LNCaP clone FGC (cell line): ENCODE measurements around the gene RFX1.
"Not testable (repeated sequence)": the region's sequence is repeated elsewhere in the genome, so short reads cannot be mapped to it uniquely, and the experiment has no call there.

ENCODE experiments used
- DNase-seq: peaks from one replicate; pipeline ENCODE4 v3.0.0-alpha.2; 2011; ENCODE audit warnings: low read depth
- H3K4me3 ChIP-seq: 2 replicates; pipeline ENCODE4 v1.5.1; 2011; ENCODE audit warnings: mild to moderate bottlenecking, low read depth, low read length, control low read depth
- CTCF ChIP-seq: IDR thresholded peaks from 2 replicates; pipeline ENCODE4 v1.5.1; 2012; ENCODE audit warnings: mild to moderate bottlenecking; ENCODE audit not compliant: control insufficient read depth, insufficient read depth; ENCODE audit errors: extremely low read depth

Gene RFX1

GRCh38 chr19:13976446-13976845, 29.7 kb downstream of the RFX1 start:
- no peak for DNase-seq
- H3K4me3 ChIP-seq, result no peak overlapping the region
- TF ChIP-seq CTCF, result no peak

GRCh38 chr19:13975870-13976269, 30.2 kb downstream of the RFX1 start:
- TF ChIP-seq CTCF, result no peak
- H3K4me3 ChIP-seq, result no peak overlapping the region
- DNase-seq, result no peak

DNA sequence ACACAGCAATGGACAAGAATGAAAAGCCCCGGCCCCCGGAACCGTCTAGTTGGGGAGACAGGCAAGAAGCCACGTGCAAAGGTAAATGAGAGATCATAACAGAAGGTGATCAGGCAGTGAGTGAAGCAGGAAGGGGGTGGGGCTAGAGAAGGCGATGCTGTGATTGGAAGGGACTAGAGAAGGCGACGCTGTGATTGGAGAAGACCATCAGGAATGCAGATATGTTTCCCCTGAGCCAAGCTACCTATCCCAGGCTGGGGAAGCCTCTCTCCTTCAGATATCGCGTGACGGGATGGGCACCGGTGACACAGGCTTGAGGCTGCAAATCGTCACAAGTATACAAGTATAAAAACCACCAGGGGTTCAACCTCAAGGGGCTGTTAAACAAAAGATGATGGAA, 32.0 kb downstream of the RFX1 start:
- no peak for DNase-seq
- H3K4me3 ChIP-seq, result no peak overlapping the region
- no peak for TF ChIP-seq CTCF

DNA sequence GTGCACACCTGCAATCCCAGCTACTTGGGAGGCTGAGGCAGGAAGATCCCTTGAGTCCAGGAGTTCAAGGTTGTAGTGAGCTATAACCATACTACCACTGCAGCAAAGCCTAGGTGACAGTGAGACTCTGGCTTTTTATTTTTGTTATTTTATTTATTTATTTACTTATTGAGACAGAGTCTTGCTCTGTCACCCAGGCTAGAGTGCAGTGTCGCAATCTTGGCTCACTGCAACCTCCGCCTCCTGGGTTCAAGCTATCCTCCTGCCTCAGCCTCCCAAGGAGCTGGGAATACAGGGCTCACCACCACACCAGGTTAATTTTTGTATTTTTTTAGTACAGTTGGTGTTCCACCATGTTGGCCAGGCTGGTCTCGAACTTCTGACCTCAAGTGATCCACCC, 32.6 kb downstream of the RFX1 start:
- not testable (repeated sequence) for H3K4me3 ChIP-seq, DNase-seq

DNA sequence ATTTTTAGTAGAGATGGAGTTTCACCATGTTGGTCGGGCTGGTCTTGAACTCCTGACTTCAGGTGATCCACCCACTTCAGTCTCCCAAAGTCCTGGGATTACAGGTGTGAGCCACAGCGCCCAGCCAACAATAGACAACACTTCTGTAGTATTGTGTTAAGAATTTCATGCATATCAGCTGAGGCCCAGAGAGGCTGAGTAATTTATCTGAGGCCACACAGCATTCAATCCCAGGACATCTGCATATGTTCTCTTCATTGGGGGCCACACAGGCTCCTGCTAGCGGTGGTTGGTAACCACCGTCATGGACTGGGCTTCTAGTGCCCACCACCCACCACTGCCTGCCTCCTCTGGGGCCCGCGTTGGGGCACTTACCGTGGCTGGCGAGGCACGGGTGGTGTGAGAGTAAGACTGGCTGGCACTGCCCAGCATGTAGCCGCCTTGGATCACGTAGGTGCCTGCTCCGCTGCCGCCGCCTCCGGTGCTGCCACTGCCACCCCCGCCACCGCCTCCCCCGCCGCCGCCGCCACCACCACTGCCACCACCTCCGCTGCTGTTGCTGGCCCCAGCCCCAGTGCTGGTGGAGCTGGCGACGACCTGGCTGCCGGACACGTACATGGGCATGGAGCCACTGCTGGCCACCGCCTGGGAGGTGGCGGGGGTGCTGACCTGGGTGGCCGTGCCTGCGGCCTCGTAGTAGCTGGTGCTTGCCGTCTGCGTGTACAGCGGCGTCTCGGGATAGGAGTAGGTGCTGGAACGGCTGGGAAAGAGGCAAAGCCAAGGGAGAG, 33.6 kb downstream of the RFX1 start:
- TF ChIP-seq CTCF, result no peak
- DNase-seq, result no peak
- H3K4me3 ChIP-seq, result no peak overlapping the region

DNA sequence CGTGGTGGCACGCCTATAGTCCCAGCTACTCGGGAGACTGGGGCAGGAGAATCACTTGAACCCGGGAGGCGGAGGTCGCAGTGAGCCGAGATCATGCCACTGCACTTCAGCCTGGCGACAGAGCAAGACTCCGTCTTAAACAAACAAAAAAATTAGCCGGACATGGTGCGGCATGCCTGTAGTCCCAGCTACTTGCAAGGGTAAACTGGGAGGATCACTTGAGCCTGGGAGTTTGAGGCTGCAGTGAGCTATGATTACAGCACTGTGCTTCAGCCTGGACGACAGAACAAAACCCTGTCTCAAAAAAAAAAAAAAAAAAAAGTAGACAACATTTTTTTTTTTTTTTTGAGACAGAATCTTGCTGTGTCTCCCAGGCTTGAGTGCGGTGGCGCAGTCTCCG, 34.3 kb downstream of the RFX1 start:
- DNase-seq, H3K4me3 ChIP-seq: not testable (repeated sequence)

DNA sequence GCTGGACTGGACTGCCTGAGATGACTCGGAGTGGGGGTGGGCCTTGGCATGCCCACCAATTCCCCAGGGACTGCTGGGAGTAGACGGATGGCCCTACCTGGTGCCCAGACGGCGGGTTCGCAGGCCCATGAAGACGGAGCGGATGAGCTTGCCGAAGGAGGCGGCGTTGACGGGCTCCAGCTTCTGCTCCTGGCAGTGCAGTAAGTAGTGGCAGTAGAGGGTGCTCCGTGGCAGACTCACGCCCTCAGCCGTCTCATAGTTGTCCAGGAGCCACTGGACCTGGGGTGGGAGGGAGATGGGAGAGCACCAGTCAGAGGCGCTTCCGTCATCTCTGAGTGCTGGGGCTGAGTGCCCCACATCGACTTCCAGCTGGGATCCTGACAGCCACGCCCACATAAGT, 36.2 kb downstream of the RFX1 start:
- TF ChIP-seq CTCF, result no peak
- DNase-seq, result no peak
- H3K4me3 ChIP-seq, result no peak overlapping the region

- DNase-seq, result no peak
- no peak overlapping the region for H3K4me3 ChIP-seq
- no peak for TF ChIP-seq CTCF
These were observed 37.1 kb downstream of the RFX1 start for GRCh38 chr19:13968999-13969398.
